Measurements from ENCODE around the gene RNASE4.

The RNASE4 gene

DNA sequence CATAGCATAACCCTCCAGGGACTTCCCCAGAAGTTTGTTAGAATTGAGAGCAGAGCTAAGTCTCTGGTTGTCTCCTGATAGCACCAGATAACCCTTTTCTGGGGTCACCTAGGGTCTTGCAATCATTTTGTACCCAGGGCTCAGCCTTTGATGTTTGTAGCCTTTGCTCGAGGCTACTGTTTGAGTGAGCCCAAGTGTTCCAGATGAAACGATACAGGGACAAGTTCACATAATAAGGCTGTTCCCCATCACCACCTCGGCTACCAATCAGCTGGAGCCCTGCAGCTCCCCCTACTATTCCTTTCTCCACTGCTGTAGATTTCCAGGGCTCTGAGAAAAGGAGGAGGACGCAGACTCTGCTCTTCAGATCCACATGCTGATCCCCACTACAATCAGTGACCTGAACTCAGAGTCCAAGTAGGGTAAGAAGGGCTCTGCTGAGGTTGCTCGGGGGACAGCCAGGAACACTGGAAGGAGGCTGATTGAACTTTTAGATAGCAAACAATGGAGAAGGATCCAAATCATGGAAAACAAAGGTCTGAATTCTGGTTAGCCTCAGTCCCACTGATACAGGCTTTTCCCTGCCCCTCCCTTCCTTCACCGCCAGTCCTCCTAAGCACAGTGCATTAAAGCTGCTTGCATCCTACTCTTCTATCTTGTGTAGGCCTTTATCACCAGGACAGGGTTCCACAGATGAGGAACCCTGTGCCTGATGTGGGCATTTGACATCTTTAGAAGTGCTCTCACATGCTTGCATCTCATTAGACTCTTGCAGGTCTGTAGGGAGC, 61.4 kb downstream of the RNASE4 start, which contains the start of gene EDDM3A:
TSS of gene EDDM3A (plus strand) at position 317 of the 788 bp plus-strand sequence. CDS start 1,694 bp downstream, outside the sequence.
- DNase-seq (ENCODE audit: low read depth), result no peak

DNA sequence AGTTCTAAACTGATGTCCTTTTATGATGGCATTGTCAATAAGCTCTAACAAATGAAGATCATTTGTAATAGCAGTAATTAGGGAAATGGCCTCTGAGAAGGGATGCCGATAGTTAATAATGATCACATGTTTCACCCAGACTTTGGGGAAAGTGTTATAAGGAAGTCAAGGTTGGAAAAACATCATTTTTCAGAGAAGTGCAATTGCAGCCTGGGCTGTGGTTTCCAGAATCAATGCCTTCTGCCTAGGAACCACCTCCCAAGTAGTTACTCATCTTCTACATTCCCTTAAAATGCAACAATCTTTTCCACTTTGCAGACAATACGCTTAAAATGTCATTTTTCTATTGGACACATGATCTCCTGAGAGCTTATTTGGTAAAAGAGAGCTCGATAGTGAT, 62.2 kb downstream of the RNASE4 start:
- DNase-seq (ENCODE audit: low read depth), result no peak

GRCh38 chr14:20748439-20748838, 64.1 kb downstream of the RNASE4 start:
- DNase-seq (ENCODE audit: low read depth), result no peak

DNA sequence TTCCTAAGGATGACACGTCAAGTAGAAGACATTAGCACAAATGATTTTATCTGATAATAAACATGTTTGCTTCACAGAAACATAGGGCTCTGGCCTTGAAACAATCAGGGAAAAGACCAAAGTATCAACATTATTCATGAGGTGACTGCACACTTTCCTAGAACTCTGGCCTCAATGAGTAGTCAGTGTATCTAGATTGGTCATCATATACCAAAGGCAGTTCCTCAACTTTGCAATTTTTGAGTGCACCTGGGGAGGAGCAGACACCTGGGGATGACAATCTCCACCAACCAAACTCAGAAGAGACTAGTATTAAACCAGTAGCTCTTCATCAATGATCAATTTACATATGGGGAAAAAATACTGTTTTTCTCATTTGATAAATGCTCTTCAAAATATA, 65.8 kb downstream of the RNASE4 start:
- DNase-seq (ENCODE audit: low read depth), result no peak
